Endodermal cell (in vitro differentiated cells): Measurements from ENCODE around the gene WFS1. TPM values are rescaled to one million over a fixed set of nuclear protein-coding genes. Genes with fewer than 3 reads are reported as not detected.
A peak's percentile ranks its signal among the peaks of the same experiment; 100 is the strongest.

Experiments
- DNase-seq: peaks from one replicate; pipeline ENCODE4 v3.0.0-alpha.2; 2017
- H3K27ac ChIP-seq: 2 replicates; pipeline ENCODE4 v1.5.1; 2013; ENCODE audit warnings: mild to moderate bottlenecking, low read depth, low read length, moderate library complexity
- H3K27me3 ChIP-seq: 2 replicates; pipeline ENCODE4 v1.6.1; 2013; ENCODE audit warnings: mild to moderate bottlenecking, low read length, moderate library complexity; ENCODE audit not compliant: insufficient read depth, control insufficient read depth, poor library complexity, severe bottlenecking
- H3K36me3 ChIP-seq: 2 replicates; pipeline ENCODE4 v1.7.0; 2013; ENCODE audit warnings: mild to moderate bottlenecking, low read length, moderate library complexity; ENCODE audit not compliant: control insufficient read depth, insufficient read depth
- H3K4me1 ChIP-seq: one replicate; pipeline ENCODE4 v1.7.0; 2013; ENCODE audit warnings: low read length; ENCODE audit not compliant: control insufficient read depth, insufficient read depth
- H3K4me3 ChIP-seq: 2 replicates; pipeline ENCODE4 v1.5.1; 2013; ENCODE audit warnings: mild to moderate bottlenecking, low read length, moderate library complexity
- H3K9ac ChIP-seq: 2 replicates; pipeline ENCODE4 v1.6.1; 2013; ENCODE audit warnings: mild to moderate bottlenecking, low read length, moderate library complexity; ENCODE audit not compliant: poor library complexity, severe bottlenecking; ENCODE audit errors: extremely low read depth
- H3K9me3 ChIP-seq: 2 replicates; pipeline ENCODE4 v1.6.1; 2013; ENCODE audit warnings: mild to moderate bottlenecking, low read length, moderate library complexity; ENCODE audit not compliant: control insufficient read depth
- H3K27ac Mint-ChIP-seq: 2 replicates; pipeline ENCODE4 v1.8.0; 2020; ENCODE audit warnings: mixed read lengths
- H3K27me3 Mint-ChIP-seq: 2 replicates; pipeline ENCODE4 v1.8.0; 2021; ENCODE audit warnings: mild to moderate bottlenecking, mixed read lengths; ENCODE audit not compliant: insufficient read depth
- H3K36me3 Mint-ChIP-seq: 2 replicates; pipeline ENCODE4 v1.8.0; 2020; ENCODE audit warnings: low read depth, mixed read lengths
- H3K4me1 Mint-ChIP-seq: 2 replicates; pipeline ENCODE4 v1.8.0; 2020; ENCODE audit warnings: mixed read lengths
- H3K4me3 Mint-ChIP-seq: 2 replicates; pipeline ENCODE4 v1.8.0; 2020; ENCODE audit warnings: mild to moderate bottlenecking, moderate library complexity, mixed read lengths
- H3K9me3 Mint-ChIP-seq: 2 replicates; pipeline ENCODE4 v1.8.0; 2020; ENCODE audit warnings: mild to moderate bottlenecking, mixed read lengths
- CTCF ChIP-seq: fragments of 200-600 bp; sonication (generic); conservative IDR thresholded peaks from 2 replicates; pipeline ENCODE4 v1.5.0; 2021; ENCODE audit warnings: antibody characterized with exemption, mild to moderate bottlenecking
- WGBS, 2 experiments: methylation state at CpG; one replicate each; pipeline versions ENCODE4 v1.1.5 to v1.1.7; 2013; ENCODE audit warnings: missing lambda C conversion rate in 2 of 2, mixed read lengths in 1 of 2; ENCODE audit not compliant: insufficient coverage in 1 of 2, insufficient read length in 1 of 2; 5-methylcytosine and 5-hydroxymethylcytosine counted together
- total RNA-seq, 2 donors: library from RNA; stranded (reverse); fragmentation: NEBNext Ultra II Directional in 1 of 2; extraction: Animal tissue kit (Norgen Biotek cat#: 25700) in 1 of 2; gene quantifications; 2 replicates in 1 of 2; 3 replicates in 1 of 2; pipeline ENCODE4 v1.2.1, GENCODE V29; 2021

The WFS1 gene
- total RNA-seq, 2 donors from 2014 or later = 25.3 to 26.1 TPM

- no peaks in the 10 kb centered on the region for H3K4me1 ChIP-seq
- H3K9ac ChIP-seq = no peak overlapping the region
- Mint-ChIP-seq H3K9me3 (no peaks in the 10 kb centered on the region), H3K27ac (no peak overlapping the region), H3K4me1 (peaks cover 10% of the 10 kb centered on the region), H3K36me3 (no peaks in the 10 kb centered on the region), H3K4me3 (no peak overlapping the region), H3K27me3 (no peaks in the 10 kb centered on the region)
- no peaks in the 10 kb centered on the region for H3K36me3 ChIP-seq
- H3K27me3 ChIP-seq = no peaks in the 10 kb centered on the region
- H3K4me3 ChIP-seq = no peak overlapping the region
- no peak for TF ChIP-seq CTCF
- no peaks in the 10 kb centered on the region for H3K9me3 ChIP-seq
- no peak overlapping the region for H3K27ac ChIP-seq
- WGBS, 2 experiments = 93% methylated on average over 9 of the region's 9 CpGs; no CpG with 5 or more reads in 1 of the 2 experiments
- no peak for DNase-seq
Observed at GRCh38 chr4:6256141-6256540, 13.5 kb upstream of the WFS1 start.

GRCh38 chr4:6257247-6258025 is 12.2 kb upstream of the WFS1 start:
- no peak for TF ChIP-seq CTCF
- peaks cover 10% of the 10 kb centered on the region for H3K4me1 Mint-ChIP-seq
- DNase-seq = peak; percentile 86
- H3K27ac Mint-ChIP-seq = no peak overlapping the region
- Histone ChIP-seq H3K9ac (no peak overlapping the region), H3K27me3 (no peaks in the 10 kb centered on the region), H3K4me3 (no peak overlapping the region), H3K36me3 (no peaks in the 10 kb centered on the region), H3K4me1 (no peaks in the 10 kb centered on the region), H3K9me3 (no peaks in the 10 kb centered on the region), H3K27ac (no peak overlapping the region)
- H3K27me3 Mint-ChIP-seq = no peaks in the 10 kb centered on the region
- 61 to 68% methylated on average over 9 to 18 of the region's 18 CpGs for WGBS, 2 experiments
- H3K4me3 Mint-ChIP-seq = peak overlapping the region; percentile 30
- H3K36me3 Mint-ChIP-seq = no peaks in the 10 kb centered on the region
- H3K9me3 Mint-ChIP-seq = no peaks in the 10 kb centered on the region

GRCh38 chr4:6258026-6258360 is 11.7 kb upstream of the WFS1 start:
- 92 to 100% methylated on average over 2 to 5 of the region's 5 CpGs for WGBS, 2 experiments
- Histone ChIP-seq H3K9ac (no peak overlapping the region), H3K4me3 (no peak overlapping the region), H3K27ac (no peak overlapping the region), H3K4me1 (no peaks in the 10 kb centered on the region), H3K9me3 (no peaks in the 10 kb centered on the region), H3K36me3 (no peaks in the 10 kb centered on the region), H3K27me3 (no peaks in the 10 kb centered on the region)
- DNase-seq = no peak
- Mint-ChIP-seq H3K27ac (no peak overlapping the region), H3K4me3 (no peak overlapping the region), H3K9me3 (no peaks in the 10 kb centered on the region), H3K27me3 (no peaks in the 10 kb centered on the region), H3K36me3 (no peaks in the 10 kb centered on the region), H3K4me1 (peaks cover 10% of the 10 kb centered on the region)
- TF ChIP-seq CTCF = no peak
